Measurements from ENCODE around the gene CCDC87. TPM values are rescaled to one million over a fixed set of nuclear protein-coding genes. Genes with fewer than 3 reads are reported as not detected.
"Not testable (repeated sequence)": the region's sequence is repeated elsewhere in the genome, so short reads cannot be mapped to it uniquely, and the experiment has no call there.

Gene CCDC87
- total RNA-seq, 6 experiments from 2014 or later, result 0.07 to 0.37 (median 0.12) TPM; not detected in 1

DNA sequence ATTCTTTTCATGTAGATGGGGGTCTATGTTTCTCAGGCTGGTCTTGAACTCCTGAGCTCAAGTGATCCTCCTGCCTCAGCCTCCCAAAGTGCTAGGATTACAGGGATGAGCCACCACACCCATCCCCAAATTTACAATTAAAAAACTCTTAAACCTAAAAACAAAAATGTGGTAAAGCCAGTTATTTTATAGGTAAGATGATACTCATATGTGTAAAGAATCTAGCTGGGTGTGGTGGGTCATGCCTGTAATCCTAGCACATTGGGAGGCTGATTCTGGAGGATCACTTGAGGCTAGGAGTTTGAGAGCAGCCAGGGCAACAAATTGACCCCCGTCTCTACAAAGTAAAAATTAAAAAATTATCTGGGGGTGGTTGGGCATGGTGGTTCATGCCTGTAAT, 19.6 kb upstream of the CCDC87 start:
- no CpG with 5 or more reads among the region's 1 CpG for WGBS (ENCODE audit: insufficient coverage, low coverage, low lambda C conversion rate, missing lambda C conversion rate)
- Histone ChIP-seq H3K4me1 (peaks cover 0 to 31% (median 10%) of the 10 kb centered on the region in 4 donors), H3K27ac (no peak overlapping the region), H3K4me3 (no peak overlapping the region), H3K36me3 (no peaks in the 10 kb centered on the region), H3K27me3 (no peaks in the 10 kb centered on the region), H3K9me3 (no peaks in the 10 kb centered on the region)
- TF ChIP-seq, protein P1, sequence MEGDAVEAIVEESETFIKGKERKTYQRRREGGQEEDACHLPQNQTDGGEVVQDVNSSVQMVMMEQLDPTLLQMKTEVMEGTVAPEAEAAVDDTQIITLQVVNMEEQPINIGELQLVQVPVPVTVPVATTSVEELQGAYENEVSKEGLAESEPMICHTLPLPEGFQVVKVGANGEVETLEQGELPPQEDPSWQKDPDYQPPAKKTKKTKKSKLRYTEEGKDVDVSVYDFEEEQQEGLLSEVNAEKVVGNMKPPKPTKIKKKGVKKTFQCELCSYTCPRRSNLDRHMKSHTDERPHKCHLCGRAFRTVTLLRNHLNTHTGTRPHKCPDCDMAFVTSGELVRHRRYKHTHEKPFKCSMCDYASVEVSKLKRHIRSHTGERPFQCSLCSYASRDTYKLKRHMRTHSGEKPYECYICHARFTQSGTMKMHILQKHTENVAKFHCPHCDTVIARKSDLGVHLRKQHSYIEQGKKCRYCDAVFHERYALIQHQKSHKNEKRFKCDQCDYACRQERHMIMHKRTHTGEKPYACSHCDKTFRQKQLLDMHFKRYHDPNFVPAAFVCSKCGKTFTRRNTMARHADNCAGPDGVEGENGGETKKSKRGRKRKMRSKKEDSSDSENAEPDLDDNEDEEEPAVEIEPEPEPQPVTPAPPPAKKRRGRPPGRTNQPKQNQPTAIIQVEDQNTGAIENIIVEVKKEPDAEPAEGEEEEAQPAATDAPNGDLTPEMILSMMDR (IDR thresholded peaks at IDR 0.05), result no peak
- TF ChIP-seq POLR2A (IDR thresholded peaks at IDR 0.05), result no peak
- DNase-seq (no peak), ATAC-seq (no peak)
- intact Hi-C loops (cut with DNase I), result no loop called here

DNA sequence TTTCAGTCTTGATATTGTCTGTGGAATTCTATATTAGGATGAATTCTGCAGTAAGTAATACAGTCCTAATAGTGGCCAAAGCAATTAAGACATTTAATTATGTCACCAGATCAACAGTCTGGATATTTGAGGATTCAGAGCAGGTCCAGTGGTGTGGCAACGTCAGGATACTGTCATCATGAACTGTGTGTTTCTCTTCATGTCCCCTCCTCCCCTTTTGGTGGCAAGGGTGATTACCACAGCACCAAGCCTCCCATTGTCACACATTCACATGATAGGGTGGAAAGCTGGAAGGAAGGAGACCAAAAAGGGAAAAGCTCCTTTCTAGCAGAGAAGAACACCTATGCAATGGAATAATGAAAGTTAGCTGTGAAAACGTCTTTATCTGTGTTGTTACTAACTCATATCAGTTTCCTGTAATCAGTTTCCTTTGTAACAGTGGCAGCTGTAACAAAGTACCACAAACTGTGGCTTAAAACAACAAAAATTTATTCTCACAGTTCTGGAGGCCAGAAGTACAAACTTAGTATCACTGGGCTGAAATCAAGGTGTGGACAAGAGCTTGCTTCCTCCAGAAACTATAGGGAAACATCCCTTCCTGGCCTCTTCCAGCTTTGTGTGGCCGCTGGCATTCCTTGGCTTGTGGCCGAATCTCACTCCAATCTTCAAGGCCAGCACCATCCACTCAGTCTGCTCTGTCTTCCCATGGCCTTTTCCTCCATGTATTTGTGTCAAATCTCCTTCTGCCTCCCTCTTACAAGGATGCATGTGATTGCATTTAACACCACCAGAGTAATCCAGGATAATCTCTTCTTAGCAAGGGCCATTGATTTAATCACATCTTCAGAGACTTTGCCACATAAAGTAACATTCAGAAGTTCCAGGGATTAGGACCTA, 17.1 kb upstream of the CCDC87 start:
- Histone ChIP-seq H3K27me3 (no peaks in the 10 kb centered on the region), H3K36me3 (peaks cover 0 to 5% (median under 1%) of the 10 kb centered on the region in 4 donors), H3K4me3 (no peak overlapping the region), H3K27ac (peak overlapping the region in 1 of 3 donors; percentile 10), H3K4me1 (peaks cover 0 to 40% (median 16%) of the 10 kb centered on the region in 4 donors), H3K9me3 (no peaks in the 10 kb centered on the region)
- DNase-seq, result no peak
- intact Hi-C loops (cut with DNase I), result no loop called here
- peak in 1 of 4 donors; percentile 18 for ATAC-seq
- TF ChIP-seq, protein P1 (IDR thresholded peaks at IDR 0.05), result no peak
- no peak for TF ChIP-seq POLR2A (IDR thresholded peaks at IDR 0.05)
- 53% methylated on average over 4 of the region's 4 CpGs for WGBS (ENCODE audit: insufficient coverage, low coverage, low lambda C conversion rate, missing lambda C conversion rate)

DNA sequence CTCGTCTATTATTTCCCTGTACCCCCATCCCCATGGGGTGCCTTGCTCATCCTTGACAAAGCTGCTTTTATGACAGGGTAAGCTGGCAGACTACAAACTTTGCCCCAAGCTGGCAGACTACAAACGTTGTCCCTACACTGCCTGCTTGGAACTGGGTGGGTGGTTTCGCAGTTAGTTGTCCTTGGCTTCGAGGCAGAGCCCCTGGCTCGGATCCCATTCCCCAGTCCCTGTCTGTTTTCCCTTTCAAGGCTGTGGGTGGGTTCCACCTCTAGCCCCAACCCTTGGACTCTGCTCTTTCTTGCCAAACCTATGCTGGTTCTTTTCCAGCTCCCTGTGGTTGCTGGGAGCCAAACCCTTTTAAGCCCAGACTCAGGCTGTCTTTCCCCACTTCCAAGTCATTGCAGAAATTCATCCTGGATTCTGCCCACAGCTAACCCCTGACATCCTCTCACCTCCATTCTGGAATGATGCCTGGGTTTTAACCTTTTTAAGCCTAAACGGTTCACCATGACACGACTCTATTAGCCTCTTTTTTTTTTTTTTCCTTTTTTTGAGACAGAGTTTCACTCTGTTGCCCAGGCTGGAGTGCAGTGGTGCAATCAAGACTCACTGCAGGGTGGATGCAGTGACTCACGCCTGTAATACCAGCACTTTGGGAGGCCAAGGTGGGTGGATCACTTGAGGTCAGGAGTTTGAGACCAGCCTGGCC, 14.4 kb upstream of the CCDC87 start:
- intact Hi-C loops (cut with DNase I), result no loop called here
- Histone ChIP-seq H3K36me3 (peaks cover 0 to 5% (median under 1%) of the 10 kb centered on the region in 4 donors), H3K27me3 (no peaks in the 10 kb centered on the region), H3K4me1 (peaks cover 0 to 50% (median 18%) of the 10 kb centered on the region in 4 donors), H3K4me3 (no peak overlapping the region), H3K9me3 (no peaks in the 10 kb centered on the region), H3K27ac (peak overlapping the region; percentile 0 to 88 (median 73))
- DNase-seq (peak; percentile 88 to 97 (median 95)), ATAC-seq (peak; percentile 83 to 90 (median 86))
- 14% methylated on average over 4 of the region's 8 CpGs for WGBS (ENCODE audit: insufficient coverage, low coverage, low lambda C conversion rate, missing lambda C conversion rate)
- TF ChIP-seq POLR2A (IDR thresholded peaks at IDR 0.05), result no peak
- TF ChIP-seq, protein P1 (IDR thresholded peaks at IDR 0.05), result no peak

DNA sequence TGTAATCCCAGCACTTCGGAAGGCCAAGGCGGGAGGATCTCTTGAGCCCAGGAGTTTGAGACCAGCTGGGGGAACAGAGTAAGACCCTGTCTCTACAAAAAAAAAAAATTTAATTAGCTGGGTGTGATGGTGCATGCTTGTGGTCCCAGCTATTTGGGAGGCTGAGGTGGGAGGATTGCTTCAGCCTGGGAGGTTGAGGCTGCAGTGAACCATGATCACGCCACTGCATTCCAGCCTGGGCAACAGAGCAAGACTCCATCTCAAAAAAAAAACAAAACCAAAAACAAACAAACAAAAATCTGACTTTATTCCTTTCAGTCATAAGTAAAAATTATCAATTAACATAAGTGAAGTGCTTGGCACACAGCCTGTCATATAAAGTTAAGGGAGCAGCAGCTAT, 13.7 kb upstream of the CCDC87 start:
- 47% methylated on average over 2 of the region's 3 CpGs for WGBS (ENCODE audit: insufficient coverage, low coverage, low lambda C conversion rate, missing lambda C conversion rate)
- H3K9me3 ChIP-seq; H3K27me3 ChIP-seq; DNase-seq; ATAC-seq; H3K36me3 ChIP-seq; H3K4me3 ChIP-seq; intact Hi-C loops (cut with DNase I): not testable (repeated sequence)
- Histone ChIP-seq H3K4me1 (peaks cover 0 to 56% (median 22%) of the 10 kb centered on the region in 4 donors), H3K27ac (peak overlapping the region in 2 of 3 donors; percentile 64 to 88)
